HCT116 (cell line): ENCODE results near the gene CFAP410. TPM values are rescaled to one million over a fixed set of nuclear protein-coding genes. Genes with fewer than 3 reads are reported as not detected.

ENCODE experiments used
- ATAC-seq: fragments of 200-7000 bp; cut with Tn5 transposase; 2 replicates; pipeline ENCODE4 v1.9.1; 2020; ENCODE audit warnings: mild to moderate bottlenecking, moderate library complexity
- BruUV-seq: library from RNA; stranded (reverse); fragments of 400-500 nt; replicated peaks from 2 replicates; lab custom pipeline; 2021; lab: Mats Ljungman, UMichigan
- CTCF ChIA-PET: fragments of 300-600 bp; sonication (Branson Sonifier 250); formaldehyde crosslinking; loops from one replicate; lab custom pipeline; 2021; ENCODE audit warnings: antibody characterized with exemption; lab: Charles Lee
- POLR2A ChIA-PET: fragments of 300-600, 350-600 bp; sonication (Branson Sonifier 250); formaldehyde crosslinking; loops from one replicate; lab custom pipeline; 2021; ENCODE audit warnings: antibody characterized with exemption; lab: Charles Lee
- RAD21 ChIA-PET, 2 experiments: fragments of 300-600 bp; sonication (Branson Sonifier 250); formaldehyde crosslinking; loops; one replicate each; lab custom pipeline; 2023; ENCODE audit warnings: low total read pairs in 2 of 2; ENCODE audit not compliant: uncharacterized antibody in 2 of 2, unreplicated experiment in 2 of 2, low non-redundant PET in 1 of 2; lab: Charles Lee
- DNase-seq: peaks from one replicate; pipeline ENCODE4 v3.0.0-alpha.2; 2010; ENCODE audit warnings: low read depth, low spot score
- H2AFZ ChIP-seq: fragments of 200-600 bp; shearing (Covaris generic), sonication (generic); 2 replicates; pipeline ENCODE4 v1.6.1; 2017; ENCODE audit warnings: low read depth, mixed run types, mixed read lengths, antibody characterized with exemption, low read length; ENCODE audit not compliant: poor library complexity, severe bottlenecking
- H3K27ac ChIP-seq: 2 replicates; pipeline ENCODE4 v1.5.1; 2012; ENCODE audit warnings: low read depth, low read length
- H3K27me3 ChIP-seq: fragments of 200-600 bp; sonication (generic); 2 replicates; pipeline ENCODE4 v1.6.1; 2016; ENCODE audit warnings: mixed run types, low read length, mixed read lengths; ENCODE audit not compliant: insufficient read depth
- H3K36me3 ChIP-seq, 2 experiments: fragments of 200-500 bp in 1 of 2; fragments of 200-600 bp in 1 of 2; sonication (Bioruptor generic) in 1 of 2; sonication (generic) in 1 of 2; 2 replicates each; pipeline versions ENCODE4 v1.5.1 to v1.6.1; 2014 to 2016; ENCODE audit warnings: low read length in 2 of 2, inconsistent platforms in 1 of 2, mixed read lengths in 1 of 2, mixed run types in 1 of 2; ENCODE audit not compliant: insufficient read depth in 2 of 2, control insufficient read depth in 1 of 2
- H3K4me1 ChIP-seq, 2 experiments: fragments of 200-600 bp in 1 of 2; sonication (generic) in 1 of 2; 2 replicates each; pipeline versions ENCODE4 v1.5.1 to v1.6.1; 2012 to 2017; ENCODE audit warnings: low read length in 2 of 2, inconsistent platforms in 1 of 2, mild to moderate bottlenecking in 1 of 2, mixed read lengths in 1 of 2, mixed run types in 1 of 2, moderate library complexity in 1 of 2; ENCODE audit not compliant: insufficient read depth in 2 of 2, control insufficient read depth in 1 of 2
- H3K4me2 ChIP-seq: fragments of 200-600 bp; sonication (generic); 2 replicates; pipeline ENCODE4 v1.6.1; 2017; ENCODE audit warnings: mixed run types, low read length, mixed read lengths
- H3K4me3 ChIP-seq, 2 experiments: fragments of 200-600 bp in 1 of 2; sonication (generic) in 1 of 2; replicated peaks in 1 of 2; 2 replicates each; pipeline ENCODE4 v1.5.1; 2011 to 2016; ENCODE audit warnings: low read length in 2 of 2, control low read depth in 1 of 2, low read depth in 1 of 2, mild to moderate bottlenecking in 1 of 2, mixed read lengths in 1 of 2, mixed run types in 1 of 2
- H3K79me2 ChIP-seq: fragments of 200-600 bp; sonication (generic); 2 replicates; pipeline ENCODE4 v1.6.1; 2017; ENCODE audit warnings: mild to moderate bottlenecking, mixed run types, low read length, moderate library complexity, mixed read lengths; ENCODE audit not compliant: insufficient read depth
- H3K9ac ChIP-seq: fragments of 200-600 bp; sonication (generic); 2 replicates; pipeline ENCODE4 v1.6.1; 2016; ENCODE audit warnings: low read length, mixed read lengths
- H3K9me2 ChIP-seq: fragments of 200-600 bp; sonication (generic), shearing (Covaris generic); 2 replicates; pipeline ENCODE4 v1.6.1; 2017; ENCODE audit warnings: mixed run types, mild to moderate bottlenecking, moderate library complexity; ENCODE audit not compliant: insufficient read depth
- H3K9me3 ChIP-seq, 2 experiments: fragments of 200-500 bp in 1 of 2; fragments of 200-600 bp in 1 of 2; sonication (Bioruptor generic) in 1 of 2; sonication (generic) in 1 of 2; 2 replicates each; pipeline ENCODE4 v1.6.1; 2014 to 2017; ENCODE audit warnings: low read length in 2 of 2, mixed read lengths in 2 of 2, inconsistent platforms in 1 of 2, low read depth in 1 of 2, mild to moderate bottlenecking in 1 of 2, mixed run types in 1 of 2, moderate library complexity in 1 of 2; ENCODE audit not compliant: control insufficient read depth in 1 of 2, insufficient read depth in 1 of 2
- H4K20me1 ChIP-seq: fragments of 200-600 bp; sonication (generic), shearing (Covaris generic); 2 replicates; pipeline ENCODE4 v1.6.1; 2017; ENCODE audit warnings: mixed run types, mild to moderate bottlenecking, moderate library complexity; ENCODE audit not compliant: insufficient read depth
- TCF7L2 ChIP-seq: IDR thresholded peaks from 2 replicates; pipeline ENCODE4 v1.7.0; 2011; ENCODE audit warnings: borderline replicate concordance, inconsistent platforms; ENCODE audit not compliant: insufficient read depth, insufficient read length; ENCODE audit errors: extremely low read depth
- intact Hi-C: fragments of 100-400 bp; cut with micrococcal nuclease; formaldehyde crosslinking; loops from 2 replicates; pipeline ENCODE4 v1.10.0; 2022
- total RNA-seq: library from RNA; stranded (reverse); gene quantifications from one replicate; pipeline ENCODE4 v1.2.1, GENCODE V29; 2021; ENCODE audit not compliant: unreplicated experiment
- TF ChIP-seq, protein P1 (sequence below): IDR thresholded peaks from 2 replicates; pipeline ENCODE4 v1.6.1; 2011; ENCODE audit warnings: mild to moderate bottlenecking, low read length, moderate library complexity; ENCODE audit not compliant: insufficient replicate concordance; ENCODE audit errors: extremely low read depth
- TF ChIP-seq, protein P2 (sequence below), 3 experiments: fragments of 200-600 bp in 1 of 3; sonication (generic) in 1 of 3; IDR thresholded peaks in 2 of 3; conservative IDR thresholded peaks in 1 of 3; 2 replicates each; pipeline ENCODE4 v1.5.1; 2012 to 2017; ENCODE audit warnings: low read depth in 2 of 3, low read length in 2 of 3, antibody characterized with exemption in 1 of 3, borderline replicate concordance in 1 of 3, control low read depth in 1 of 3, mild to moderate bottlenecking in 1 of 3, mixed read lengths in 1 of 3, mixed run types in 1 of 3, moderate library complexity in 1 of 3; ENCODE audit not compliant: insufficient read depth in 1 of 3

Gene CFAP410
- total RNA-seq, 1 experiment from 2014 or later, result 15.3 TPM

DNA sequence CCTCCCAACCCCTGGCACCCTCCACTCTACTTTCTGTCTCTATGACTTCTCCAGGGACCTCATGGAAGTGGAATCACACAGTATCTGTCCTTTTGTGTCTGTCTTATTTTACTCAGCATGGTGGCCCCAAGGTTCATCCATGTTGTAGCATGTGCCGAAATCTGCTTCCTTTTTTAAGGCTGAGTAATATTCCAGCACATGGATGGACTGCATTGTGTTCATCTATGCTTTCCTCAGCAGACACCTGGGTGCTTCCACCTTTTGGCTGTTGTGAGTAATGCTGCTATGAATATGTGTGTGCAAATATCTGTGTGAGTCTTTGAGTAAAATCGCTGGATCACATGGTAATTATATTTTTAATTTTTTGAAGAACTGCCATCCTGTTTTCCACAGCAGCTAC, 40.9 kb downstream of the CFAP410 start:
- POLR2A ChIA-PET, result no interaction called here
- H3K36me3 ChIP-seq, result no peaks in the 10 kb centered on the region
- BruUV-seq, result no TSS peak
- DNase-seq (no peak), ATAC-seq (no peak)
- H2AFZ ChIP-seq, result no peak overlapping the region
- H3K27ac ChIP-seq, result no peak overlapping the region
- H3K9me2 ChIP-seq, result no peaks in the 10 kb centered on the region
- H3K27me3 ChIP-seq, result no peaks in the 10 kb centered on the region
- H3K79me2 ChIP-seq, result peaks cover 26% of the 10 kb centered on the region
- TF ChIP-seq, protein P1, sequence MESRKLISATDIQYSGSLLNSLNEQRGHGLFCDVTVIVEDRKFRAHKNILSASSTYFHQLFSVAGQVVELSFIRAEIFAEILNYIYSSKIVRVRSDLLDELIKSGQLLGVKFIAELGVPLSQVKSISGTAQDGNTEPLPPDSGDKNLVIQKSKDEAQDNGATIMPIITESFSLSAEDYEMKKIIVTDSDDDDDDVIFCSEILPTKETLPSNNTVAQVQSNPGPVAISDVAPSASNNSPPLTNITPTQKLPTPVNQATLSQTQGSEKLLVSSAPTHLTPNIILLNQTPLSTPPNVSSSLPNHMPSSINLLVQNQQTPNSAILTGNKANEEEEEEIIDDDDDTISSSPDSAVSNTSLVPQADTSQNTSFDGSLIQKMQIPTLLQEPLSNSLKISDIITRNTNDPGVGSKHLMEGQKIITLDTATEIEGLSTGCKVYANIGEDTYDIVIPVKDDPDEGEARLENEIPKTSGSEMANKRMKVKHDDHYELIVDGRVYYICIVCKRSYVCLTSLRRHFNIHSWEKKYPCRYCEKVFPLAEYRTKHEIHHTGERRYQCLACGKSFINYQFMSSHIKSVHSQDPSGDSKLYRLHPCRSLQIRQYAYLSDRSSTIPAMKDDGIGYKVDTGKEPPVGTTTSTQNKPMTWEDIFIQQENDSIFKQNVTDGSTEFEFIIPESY, result no peak
- TF ChIP-seq, protein P2, sequence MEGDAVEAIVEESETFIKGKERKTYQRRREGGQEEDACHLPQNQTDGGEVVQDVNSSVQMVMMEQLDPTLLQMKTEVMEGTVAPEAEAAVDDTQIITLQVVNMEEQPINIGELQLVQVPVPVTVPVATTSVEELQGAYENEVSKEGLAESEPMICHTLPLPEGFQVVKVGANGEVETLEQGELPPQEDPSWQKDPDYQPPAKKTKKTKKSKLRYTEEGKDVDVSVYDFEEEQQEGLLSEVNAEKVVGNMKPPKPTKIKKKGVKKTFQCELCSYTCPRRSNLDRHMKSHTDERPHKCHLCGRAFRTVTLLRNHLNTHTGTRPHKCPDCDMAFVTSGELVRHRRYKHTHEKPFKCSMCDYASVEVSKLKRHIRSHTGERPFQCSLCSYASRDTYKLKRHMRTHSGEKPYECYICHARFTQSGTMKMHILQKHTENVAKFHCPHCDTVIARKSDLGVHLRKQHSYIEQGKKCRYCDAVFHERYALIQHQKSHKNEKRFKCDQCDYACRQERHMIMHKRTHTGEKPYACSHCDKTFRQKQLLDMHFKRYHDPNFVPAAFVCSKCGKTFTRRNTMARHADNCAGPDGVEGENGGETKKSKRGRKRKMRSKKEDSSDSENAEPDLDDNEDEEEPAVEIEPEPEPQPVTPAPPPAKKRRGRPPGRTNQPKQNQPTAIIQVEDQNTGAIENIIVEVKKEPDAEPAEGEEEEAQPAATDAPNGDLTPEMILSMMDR (IDR thresholded peaks at IDR 0.05 in 2 of 3, conservative IDR thresholded peaks at IDR 0.05 in 1 of 3; ENCODE audit: borderline replicate concordance in 1 of 3, insufficient read depth in 1 of 3, low read depth in 2 of 3, low read length in 2 of 3), result peak in 2 of 3 experiments; percentile 19 to 30; a peak in 3 of 6 replicates
- no peak for TF ChIP-seq TCF7L2
- RAD21 ChIA-PET, result no interaction called here
- peak overlapping the region; percentile 34; the same call in 1 of the 2 replicates for H3K9ac ChIP-seq
- intact Hi-C loops, result no loop called here
- CTCF ChIA-PET, result interaction anchor here (0.6 to 1.3 kb wide), 3 partner anchors 9 to 360 kb away, joined by 3 to 8 read pairs (median 3); no protein-coding TSS in a partner anchor
- no peaks in the 10 kb centered on the region for H4K20me1 ChIP-seq
- H3K4me2 ChIP-seq, result peak overlapping the region; percentile 66
- no peaks in the 10 kb centered on the region for H3K9me3 ChIP-seq
- H3K4me1 ChIP-seq, result peaks cover 15 to 45% of the 10 kb centered on the region in 2 experiments
- no peak overlapping the region for H3K4me3 ChIP-seq
